Muscle layer of colon (tissue), 2 donors: ENCODE measurements around the gene STAT2.

Source experiments
- H3K27ac ChIP-seq: one replicate; pipeline ENCODE4 v1.7.0; 2013; ENCODE audit warnings: low read depth, mild to moderate bottlenecking, low read length, moderate library complexity
- H3K27me3 ChIP-seq, 2 donors: one replicate each; pipeline ENCODE4 v1.7.0; 2013; ENCODE audit warnings: low read length in 2 of 2, mild to moderate bottlenecking in 2 of 2; ENCODE audit not compliant: insufficient read depth in 2 of 2, control insufficient read depth in 1 of 2
- H3K36me3 ChIP-seq: one replicate; pipeline ENCODE4 v1.7.0; 2013; ENCODE audit warnings: mild to moderate bottlenecking, low read length; ENCODE audit not compliant: insufficient read depth
- H3K4me1 ChIP-seq: one replicate; pipeline ENCODE4 v1.7.0; 2013; ENCODE audit warnings: mild to moderate bottlenecking, low read length; ENCODE audit not compliant: insufficient read depth
- H3K4me3 ChIP-seq, 2 donors: one replicate each; pipeline ENCODE4 v1.7.0; 2013; ENCODE audit warnings: low read length in 2 of 2, low read depth in 1 of 2, mild to moderate bottlenecking in 1 of 2, moderate library complexity in 1 of 2
- H3K9ac ChIP-seq: one replicate; pipeline ENCODE4 v1.7.0; 2013; ENCODE audit warnings: low read length
- H3K9me3 ChIP-seq: one replicate; pipeline ENCODE4 v1.7.0; 2013; ENCODE audit warnings: mild to moderate bottlenecking, low read length
- donor health status: abdominal sarcoma.
- donor health status: Adenocarcinoma of cecum.

Gene STAT2

DNA sequence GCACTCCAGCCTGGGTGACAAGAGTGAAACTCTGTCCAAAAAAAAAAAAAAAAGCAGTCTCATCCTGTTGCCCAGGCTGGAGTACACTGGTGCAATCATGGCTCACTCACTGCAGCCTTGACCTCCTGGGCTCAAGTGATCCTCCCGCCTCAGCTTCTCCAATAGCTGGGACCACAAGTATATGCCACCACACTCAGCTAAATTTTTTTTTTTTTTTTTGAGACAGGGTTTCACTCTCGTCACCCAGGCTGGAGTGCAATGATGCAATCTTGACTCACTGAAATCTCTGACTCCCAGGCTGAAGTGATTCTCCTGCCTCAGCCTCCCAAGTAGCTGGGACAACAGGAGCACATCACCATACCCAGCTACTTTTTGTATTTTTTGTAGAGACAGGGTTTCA, 38.9 kb downstream of the STAT2 start:
- Histone ChIP-seq H3K9ac (no peak overlapping the region), H3K27ac (no peak overlapping the region), H3K4me3 (no peak overlapping the region), H3K4me1 (peaks cover 5% of the 10 kb centered on the region), H3K9me3 (no peaks in the 10 kb centered on the region), H3K27me3 (no peaks in the 10 kb centered on the region), H3K36me3 (peaks cover 59% of the 10 kb centered on the region)

GRCh38 chr12:56317675-56318074, 42.2 kb downstream of the STAT2 start:
- Histone ChIP-seq H3K36me3 (peaks cover 34% of the 10 kb centered on the region), H3K27me3 (no peaks in the 10 kb centered on the region), H3K4me1 (peaks cover 14% of the 10 kb centered on the region), H3K9ac (no peak overlapping the region), H3K27ac (no peak overlapping the region), H3K9me3 (no peaks in the 10 kb centered on the region), H3K4me3 (no peak overlapping the region)

DNA sequence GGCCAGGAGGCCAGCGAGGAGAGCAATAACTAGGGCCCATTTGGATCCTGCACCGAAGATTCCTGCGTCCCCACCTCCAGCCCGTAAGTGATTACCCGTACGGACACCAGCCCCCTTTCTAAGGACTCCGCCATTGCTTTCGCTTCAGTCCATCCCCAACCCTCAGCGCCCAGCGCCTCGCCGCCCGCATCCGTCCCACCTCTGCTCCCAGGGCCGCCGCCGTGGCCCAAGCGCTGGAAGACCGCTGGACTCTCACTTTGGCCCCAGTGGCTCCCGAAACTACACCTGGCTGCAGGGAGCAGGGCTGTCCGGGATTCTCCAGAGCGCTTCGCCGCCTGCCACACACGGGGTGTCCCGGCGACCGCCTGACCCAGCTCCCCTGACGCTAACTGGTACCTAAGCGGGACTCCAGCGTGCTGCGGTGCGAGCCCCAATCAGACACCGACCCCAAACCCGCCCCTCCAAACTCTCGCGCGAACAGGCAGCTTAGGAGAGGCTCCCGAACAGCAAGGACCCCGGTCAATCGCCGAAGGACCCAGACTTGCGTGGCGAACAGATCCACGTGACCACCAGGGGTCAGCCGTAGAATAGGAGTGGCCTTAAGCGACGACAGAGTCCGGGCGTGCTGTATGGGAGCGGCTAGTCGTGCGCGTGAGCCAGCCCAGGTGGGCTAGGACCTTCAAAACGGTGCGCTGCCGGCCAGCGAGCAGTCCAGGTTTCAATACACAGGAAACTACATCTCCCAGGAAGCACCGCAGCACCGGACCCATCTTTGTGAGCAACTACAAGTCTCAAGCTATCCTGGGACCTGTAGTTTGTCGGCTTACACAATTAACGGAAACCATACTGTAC, 44.1 kb downstream of the STAT2 start, which contains the start of gene CNPY2:
Gene CNPY2, minus strand, starts transcription at position 367 of the 852 bp plus-strand sequence. CDS start 771 bp downstream, outside the sequence.
- no peaks in the 10 kb centered on the region for H3K27me3 ChIP-seq
- peak within 1 kb of the TSS; percentile 95 to 96 for H3K4me3 ChIP-seq
- H3K36me3 ChIP-seq, result peaks cover 28% of the 10 kb centered on the region
- H3K9me3 ChIP-seq, result no peaks in the 10 kb centered on the region
- peak within 1 kb of the TSS; percentile 73 for H3K27ac ChIP-seq
- H3K9ac ChIP-seq, result peak within 1 kb of the TSS; percentile 85
- H3K4me1 ChIP-seq, result peaks cover 14% of the 10 kb centered on the region

DNA sequence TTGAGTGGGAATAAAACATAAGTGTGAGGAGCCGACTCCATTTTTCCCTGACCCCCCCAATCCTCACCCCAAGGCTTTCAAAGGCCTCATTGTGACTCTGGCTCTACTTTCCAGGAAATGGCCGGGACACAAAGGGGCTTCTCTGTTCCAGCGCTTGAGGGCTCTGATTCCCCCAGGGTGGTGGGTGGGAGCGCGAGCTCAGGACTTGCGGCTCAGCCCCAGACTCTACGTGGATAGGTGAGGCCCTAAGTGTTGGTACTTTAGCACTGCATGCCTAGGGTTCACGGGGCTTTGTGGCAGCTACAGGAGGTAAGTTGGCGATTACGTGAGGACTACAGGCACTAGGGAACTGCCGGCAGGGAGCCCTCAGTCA, 44.7 kb downstream of the STAT2 start:
- Histone ChIP-seq H3K4me1 (peaks cover 14% of the 10 kb centered on the region), H3K9me3 (no peaks in the 10 kb centered on the region), H3K9ac (peak overlapping the region; percentile 85), H3K27ac (peak overlapping the region; percentile 73), H3K36me3 (peaks cover 32% of the 10 kb centered on the region), H3K27me3 (no peaks in the 10 kb centered on the region), H3K4me3 (peak overlapping the region; percentile 95 to 96)

DNA sequence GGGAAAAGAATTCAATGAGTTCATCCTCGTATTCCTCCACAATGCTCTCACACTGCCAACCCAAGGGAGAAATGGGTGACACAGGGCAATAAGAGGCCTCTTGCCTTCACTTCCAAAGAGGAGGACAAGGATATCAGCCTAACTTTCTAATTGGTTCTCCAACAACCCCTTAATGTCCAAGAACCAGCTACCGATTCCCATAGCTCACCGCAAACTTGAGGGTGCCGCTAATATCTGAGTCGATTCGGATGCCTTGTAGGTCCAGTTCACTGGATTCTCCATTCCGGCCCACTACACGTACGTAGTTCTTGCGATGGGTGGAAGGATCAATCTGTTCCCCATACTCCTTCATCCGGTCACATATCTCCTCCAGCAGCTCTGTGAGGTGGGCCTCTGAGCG, 48.9 kb downstream of the STAT2 start:
- H3K36me3 ChIP-seq, result peaks cover 37% of the 10 kb centered on the region

DNA sequence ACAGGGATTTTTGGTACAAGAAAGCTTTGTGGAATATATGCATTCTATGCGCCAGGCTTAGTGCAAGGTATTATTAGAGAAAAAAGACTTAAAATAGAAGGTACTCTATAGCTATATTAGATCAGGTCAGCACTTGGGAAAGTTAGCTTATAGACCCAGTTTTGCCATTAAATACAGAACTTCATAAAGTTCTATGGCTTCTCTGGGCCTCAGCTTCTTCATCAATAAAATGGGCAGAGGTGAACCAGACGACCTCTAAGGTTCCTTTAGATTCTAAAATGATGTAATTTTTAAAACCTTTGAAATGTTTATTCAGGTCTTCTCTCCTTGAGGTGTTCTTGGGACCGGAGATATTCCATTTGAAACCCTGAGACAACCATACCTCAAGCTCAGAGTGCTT, 51.2 kb downstream of the STAT2 start:
- Histone ChIP-seq H3K4me3 (no peak overlapping the region), H3K27ac (no peak overlapping the region), H3K9ac (no peak overlapping the region), H3K4me1 (no peaks in the 10 kb centered on the region), H3K9me3 (no peaks in the 10 kb centered on the region), H3K36me3 (peaks cover 29% of the 10 kb centered on the region), H3K27me3 (no peaks in the 10 kb centered on the region)

More for the DNA sequence above, 48.9 kb downstream of the STAT2 start:
- H3K27me3 ChIP-seq, result no peaks in the 10 kb centered on the region
- H3K9me3 ChIP-seq, result no peaks in the 10 kb centered on the region
- peaks cover 10% of the 10 kb centered on the region for H3K4me1 ChIP-seq
- no peak overlapping the region for H3K27ac ChIP-seq
- H3K9ac ChIP-seq, result no peak overlapping the region
- no peak overlapping the region for H3K4me3 ChIP-seq

DNA sequence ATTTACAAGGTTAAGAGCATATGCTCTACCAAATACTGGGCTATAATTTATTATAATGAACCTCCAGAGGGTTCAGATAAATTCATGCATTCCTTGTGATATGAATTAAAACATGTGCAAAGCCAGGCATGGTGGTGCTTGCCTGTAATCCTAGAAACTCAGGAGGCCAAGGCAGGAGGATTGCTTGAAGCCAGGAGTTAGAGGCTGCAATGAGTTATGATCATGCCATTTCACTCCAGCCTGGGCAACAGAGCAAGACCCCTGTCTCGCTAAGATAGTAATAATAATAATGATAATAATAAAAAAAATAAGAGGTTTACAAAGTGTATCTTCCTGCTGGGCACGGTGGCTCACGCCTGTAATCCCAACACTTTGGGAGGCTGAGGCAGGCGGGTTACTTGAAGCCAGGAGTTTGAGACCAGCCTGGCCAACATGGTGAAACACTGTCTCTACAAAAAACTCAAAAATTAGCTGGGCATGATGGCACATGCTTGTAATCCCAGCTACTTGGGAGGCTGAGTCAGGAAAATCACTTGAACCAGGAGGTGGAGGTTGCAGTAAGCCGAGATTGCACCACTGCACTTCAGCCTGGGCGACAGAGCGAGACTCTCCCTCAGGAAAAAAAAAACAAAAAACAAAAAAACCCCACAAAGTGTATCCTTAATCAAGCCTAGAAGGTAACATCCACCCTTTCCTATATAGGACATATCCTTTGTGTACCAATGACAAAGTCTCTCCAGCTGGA, 52.5 kb downstream of the STAT2 start:
- peaks cover 29% of the 10 kb centered on the region for H3K36me3 ChIP-seq
- no peaks in the 10 kb centered on the region for H3K9me3 ChIP-seq

DNA sequence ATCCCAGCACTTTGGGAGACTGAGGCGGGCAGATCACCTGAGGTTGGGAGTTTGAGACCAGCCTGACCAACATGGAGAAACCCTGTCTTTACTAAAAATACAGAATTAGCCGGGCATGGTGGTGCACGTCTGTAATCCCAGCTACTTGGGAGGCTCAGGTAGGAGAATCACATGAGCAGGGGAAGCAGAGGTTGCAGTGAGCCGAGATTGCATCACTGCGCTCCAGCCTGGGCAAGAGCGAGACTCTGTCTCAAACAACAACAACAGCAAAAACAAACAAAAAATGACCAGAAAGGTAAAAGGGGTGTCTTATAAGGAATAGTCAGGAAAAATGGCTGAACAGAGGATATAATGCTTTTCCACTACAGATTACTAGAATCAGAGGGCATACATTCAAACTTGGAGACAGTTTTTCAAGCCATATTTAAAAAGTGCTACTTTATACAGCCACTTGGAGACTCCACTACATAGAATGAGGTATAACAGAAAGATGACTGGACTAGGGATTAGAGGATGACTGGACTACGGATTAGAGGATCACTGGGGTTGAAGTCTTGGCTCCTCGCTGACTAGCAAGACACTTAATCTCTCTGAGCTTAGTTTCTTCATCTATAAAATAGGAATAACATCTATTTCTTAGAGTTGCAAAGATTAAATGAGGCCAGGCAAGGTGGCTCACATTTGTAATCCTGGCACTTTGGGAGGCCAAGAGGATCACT, 54.9 kb downstream of the STAT2 start:
- Histone ChIP-seq H3K9me3 (no peaks in the 10 kb centered on the region), H3K4me3 (no peak overlapping the region), H3K36me3 (peaks cover 19% of the 10 kb centered on the region), H3K9ac (no peak overlapping the region), H3K27ac (no peak overlapping the region), H3K4me1 (peaks cover 18% of the 10 kb centered on the region), H3K27me3 (no peaks in the 10 kb centered on the region)

More for the DNA sequence above, 52.5 kb downstream of the STAT2 start:
- Histone ChIP-seq H3K27me3 (no peaks in the 10 kb centered on the region), H3K4me3 (no peak overlapping the region), H3K9ac (no peak overlapping the region), H3K4me1 (peaks cover 1% of the 10 kb centered on the region), H3K27ac (no peak overlapping the region)

GRCh38 chr12:56304276-56304675, 55.6 kb downstream of the STAT2 start:
- Histone ChIP-seq H3K36me3 (peaks cover 14% of the 10 kb centered on the region), H3K4me1 (peaks cover 19% of the 10 kb centered on the region), H3K27me3 (no peaks in the 10 kb centered on the region), H3K9ac (no peak overlapping the region), H3K9me3 (no peaks in the 10 kb centered on the region), H3K27ac (no peak overlapping the region), H3K4me3 (no peak overlapping the region)

- peak overlapping the region; percentile 82 to 90 for H3K4me3 ChIP-seq
- peaks cover 52% of the 10 kb centered on the region for H3K4me1 ChIP-seq
- H3K9ac ChIP-seq, result peak overlapping the region; percentile 84
- no peaks in the 10 kb centered on the region for H3K27me3 ChIP-seq
- no peaks in the 10 kb centered on the region for H3K9me3 ChIP-seq
- peak overlapping the region; percentile 96 for H3K27ac ChIP-seq
- H3K36me3 ChIP-seq, result no peaks in the 10 kb centered on the region
Observed at GRCh38 chr12:56300644-56301464, 59.1 kb downstream of the STAT2 start.
